ENCODE measurements around the gene TMEM256. TPM values are rescaled to one million over a fixed set of nuclear protein-coding genes. Genes with fewer than 3 reads are reported as not detected.

TMEM256 gene
- polyA plus RNA-seq (ENCODE audit: insufficient read length in 12 of 12), result 10 to 100 TPM in 11 of 12 donors, not detected in 1; 45.1 to 67.7 (median 49.8) TPM
- long read RNA-seq, donor 1, transcript TMEM256-201 (4 exons, 486 nt), result major isoform, 123 of 135 reads
- long read RNA-seq, donor 1, transcript TMEM256-202 (2 exons, 403 nt), result minor isoform, 6 of 135 reads
- long read RNA-seq, donor 1, partial matches to known transcripts, result 6 of 135 reads
- long read RNA-seq, donor 1, other reads (novel, unspliced or antisense), result 0 of 135 reads
- long read RNA-seq, donor 2, transcript TMEM256-201 (4 exons, 486 nt), result major isoform, 49 of 80 reads
- long read RNA-seq, donor 2, partial matches to known transcripts, result 23 of 80 reads
- long read RNA-seq, donor 2, other reads (novel, unspliced or antisense), result 5 of 80 reads
- long read RNA-seq, donor 3, transcript TMEM256-201 (4 exons, 486 nt), result major isoform, 19 of 20 reads
- long read RNA-seq, donor 3, partial matches to known transcripts, result 0 of 20 reads
- long read RNA-seq, donor 3, other reads (novel, unspliced or antisense), result 0 of 20 reads
- long read RNA-seq, donor 4, transcript TMEM256-201 (4 exons, 486 nt), result major isoform, 14 of 24 reads
- long read RNA-seq, donor 4, partial matches to known transcripts, result 9 of 24 reads
- long read RNA-seq, donor 4, other reads (novel, unspliced or antisense), result 0 of 24 reads
- long read RNA-seq, donor 5, transcript TMEM256-201 (4 exons, 486 nt), result major isoform, 61 of 66 reads
- long read RNA-seq, donor 5, partial matches to known transcripts, result 0 of 66 reads
- long read RNA-seq, donor 5, other reads (novel, unspliced or antisense), result 5 of 66 reads
- long read RNA-seq, donor 6, transcript TMEM256-201 (4 exons, 486 nt), result major isoform, 22 of 24 reads
- long read RNA-seq, donor 6, partial matches to known transcripts, result 0 of 24 reads
- long read RNA-seq, donor 6, other reads (novel, unspliced or antisense), result 0 of 24 reads
- long read RNA-seq, donor 7, transcript TMEM256-201 (4 exons, 486 nt), result major isoform, 20 of 23 reads
- long read RNA-seq, donor 7, partial matches to known transcripts, result 0 of 23 reads
- long read RNA-seq, donor 7, other reads (novel, unspliced or antisense), result 0 of 23 reads
- long read RNA-seq, donor 8, transcript TMEM256-201 (4 exons, 486 nt), result major isoform, 58 of 59 reads
- long read RNA-seq, donor 8, partial matches to known transcripts, result 0 of 59 reads
- long read RNA-seq, donor 8, other reads (novel, unspliced or antisense), result 0 of 59 reads
- long read RNA-seq, donor 9, transcript TMEM256-201 (4 exons, 486 nt), result major isoform, 30 of 37 reads
- long read RNA-seq, donor 9, partial matches to known transcripts, result 6 of 37 reads
- long read RNA-seq, donor 9, other reads (novel, unspliced or antisense), result 0 of 37 reads
- long read RNA-seq, donor 10, transcript TMEM256-201 (4 exons, 486 nt), result major isoform, 40 of 50 reads
- long read RNA-seq, donor 10, partial matches to known transcripts, result 8 of 50 reads
- long read RNA-seq, donor 10, other reads (novel, unspliced or antisense), result 0 of 50 reads
- long read RNA-seq, donor 11, transcript TMEM256-201 (4 exons, 486 nt), result major isoform, 50 of 68 reads
- long read RNA-seq, donor 11, partial matches to known transcripts, result 11 of 68 reads
- long read RNA-seq, donor 11, other reads (novel, unspliced or antisense), result 6 of 68 reads

DNA sequence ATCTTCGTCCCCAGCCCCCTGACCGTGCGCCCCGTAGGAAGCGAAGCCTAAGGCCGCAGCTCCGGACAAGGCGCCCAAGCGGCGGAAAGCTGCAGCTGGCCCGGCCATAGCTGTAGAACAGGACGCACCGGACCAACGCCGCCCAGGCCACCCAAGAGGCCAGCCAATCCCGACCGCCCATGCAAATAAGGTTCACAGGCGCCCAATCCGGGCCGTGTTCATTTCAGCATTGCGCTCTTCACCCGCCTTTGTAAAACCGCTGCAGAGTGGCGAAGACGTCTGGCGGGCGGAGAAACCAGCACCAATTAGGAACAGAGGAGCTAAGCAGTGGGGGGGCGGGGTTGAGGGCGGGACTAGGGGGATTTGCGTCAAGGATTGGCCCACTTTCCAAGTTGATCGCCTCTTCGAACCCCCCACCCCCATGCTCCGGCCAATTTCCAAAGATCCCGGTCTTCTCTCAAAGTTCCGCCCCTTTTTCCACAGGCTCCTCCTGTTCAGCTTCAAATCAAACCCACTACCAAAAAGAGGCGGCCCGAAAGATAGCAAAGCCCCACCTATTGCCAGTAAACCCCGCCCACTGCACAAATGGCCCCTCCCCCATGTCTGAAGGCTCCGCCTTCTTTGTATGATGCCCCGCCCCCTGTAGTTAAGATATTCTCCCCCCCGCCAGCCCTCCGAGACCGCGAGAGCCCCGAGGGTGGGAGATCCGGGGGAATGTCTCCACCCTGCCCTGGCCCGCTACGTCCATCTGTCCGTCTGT lies at the start of gene TMEM256:
TMEM256 (minus strand) TSS at position 121 of the 760 bp plus-strand sequence; CDS start at position 108, 13 bp downstream.
- peak; percentile 99 for DNase-seq

GRCh38 chr17:7448461-7448860 lies 44.6 kb upstream of the TMEM256 start:
- DNase-seq, result no peak

DNA sequence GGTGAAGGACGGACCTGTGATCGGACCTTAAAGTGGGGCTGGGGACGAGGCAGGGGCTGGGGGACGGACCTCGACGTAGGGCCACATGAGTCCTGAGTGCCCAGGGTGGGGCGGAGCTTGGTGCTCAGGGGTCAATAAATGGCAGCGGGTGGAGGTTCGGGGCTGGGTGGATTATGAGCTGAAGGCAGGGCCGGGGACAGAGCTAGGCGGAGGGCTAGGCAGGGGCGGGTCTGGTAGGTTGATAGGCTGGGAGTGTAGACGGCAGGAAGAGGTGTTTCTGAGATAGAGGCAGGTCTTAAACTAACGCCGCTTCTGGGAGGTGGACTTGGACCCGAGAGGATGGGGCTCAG lies 41.7 kb upstream of the TMEM256 start:
- no peak for DNase-seq

GRCh38 chr17:7444682-7445618 lies 41.1 kb upstream of the TMEM256 start, which contains the start of gene CHRNB1:
Gene CHRNB1 (plus strand): TSS chr17:7445061. CDS start chr17:7445128, 67 bp downstream.
- no peak for DNase-seq

DNA sequence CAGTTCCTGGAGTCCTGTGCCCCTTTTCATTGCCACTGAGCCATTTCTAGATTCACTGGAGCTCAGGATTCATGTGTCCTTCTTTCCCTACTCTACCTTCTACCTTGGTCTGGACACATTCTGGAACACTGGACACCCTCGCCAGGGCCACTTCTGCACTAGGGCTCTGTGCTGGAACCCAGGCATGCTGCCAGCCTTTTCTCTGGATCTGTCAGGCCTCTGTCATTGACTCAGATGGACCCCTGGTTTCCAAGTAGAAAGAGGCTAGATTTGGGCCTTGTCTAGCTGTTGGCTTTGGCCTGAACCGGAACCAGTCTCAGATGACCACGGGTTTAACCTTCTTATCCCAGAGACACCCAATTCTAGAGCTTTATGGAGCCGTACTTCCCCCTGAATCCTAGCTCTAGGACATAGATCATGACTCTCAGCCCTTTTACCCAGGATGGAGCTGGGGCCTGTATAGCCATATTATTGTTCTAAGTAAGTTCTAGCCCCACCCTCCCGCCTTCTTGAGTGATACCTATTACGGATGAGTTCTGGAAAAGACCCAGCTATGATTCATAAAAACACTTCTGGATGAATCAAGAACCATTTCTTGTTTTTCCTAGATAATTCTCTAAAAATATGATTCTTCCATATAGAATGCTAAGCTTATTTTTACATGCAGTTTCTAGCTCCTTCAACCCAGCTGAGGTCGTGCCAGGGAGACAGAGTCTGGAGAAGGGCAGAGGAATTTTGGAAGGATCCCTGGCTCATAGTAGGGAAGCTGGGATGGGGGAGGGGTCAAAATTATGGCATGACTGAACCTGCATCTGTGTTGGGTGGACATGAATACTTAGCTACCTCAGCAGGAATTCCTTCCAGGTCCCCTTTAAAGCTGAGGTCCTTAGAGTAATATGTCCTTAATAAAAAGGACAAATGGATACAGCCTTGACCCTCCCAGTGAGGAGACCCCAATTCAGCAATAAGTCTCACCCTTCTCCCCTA lies 39.9 kb upstream of the TMEM256 start:
- DNase-seq, result no peak

GRCh38 chr17:7442142-7442541 lies 38.2 kb upstream of the TMEM256 start:
- no peak for DNase-seq

GRCh38 chr17:7441266-7441665 lies 37.4 kb upstream of the TMEM256 start:
- DNase-seq, result no peak

- DNase-seq, result no peak
Measured at GRCh38 chr17:7440834-7441195, 36.9 kb upstream of the TMEM256 start.

GRCh38 chr17:7440113-7440833 lies 36.4 kb upstream of the TMEM256 start:
- no peak for DNase-seq

DNA sequence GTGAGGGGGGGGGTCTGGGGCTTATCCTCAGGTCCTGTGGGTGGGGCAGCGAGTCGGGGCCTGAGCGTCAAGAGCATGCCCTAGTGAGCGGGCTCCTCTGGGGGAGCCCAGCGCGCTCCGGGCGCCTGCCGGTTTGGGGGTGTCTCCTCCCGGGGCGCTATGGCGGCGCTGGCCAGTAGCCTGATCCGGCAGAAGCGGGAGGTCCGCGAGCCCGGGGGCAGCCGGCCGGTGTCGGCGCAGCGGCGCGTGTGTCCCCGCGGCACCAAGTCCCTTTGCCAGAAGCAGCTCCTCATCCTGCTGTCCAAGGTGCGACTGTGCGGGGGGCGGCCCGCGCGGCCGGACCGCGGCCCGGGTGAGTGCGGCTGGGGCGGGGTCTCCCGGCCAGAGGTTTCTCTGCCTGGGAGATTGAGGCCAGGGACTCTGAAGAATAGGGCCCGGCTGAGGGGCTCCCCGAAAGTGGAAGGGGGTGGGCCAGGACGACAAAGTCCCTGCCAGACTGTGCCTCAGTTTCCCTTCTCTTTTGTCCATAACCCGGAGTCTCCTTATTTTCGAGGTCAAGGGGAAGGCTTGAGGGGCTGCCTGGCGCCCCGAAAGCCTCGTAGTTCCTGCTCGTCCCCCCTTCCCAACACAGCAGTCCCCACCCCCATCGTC lies 35.7 kb upstream of the TMEM256 start, which contains the start of gene FGF11:
FGF11 (plus strand) TSS at position 51 of the 651 bp plus-strand sequence; CDS start at position 160, 109 bp downstream.
- DNase-seq, result no peak

GRCh38 chr17:7438656-7439460 lies 35.0 kb upstream of the TMEM256 start:
- no peak for DNase-seq

GRCh38 chr17:7437950-7438614 lies 34.2 kb upstream of the TMEM256 start:
- no peak for DNase-seq

GRCh38 chr17:7437369-7437863 lies 33.5 kb upstream of the TMEM256 start:
- DNase-seq, result no peak

- DNase-seq, result no peak
Measured at GRCh38 chr17:7436556-7437368, 32.9 kb upstream of the TMEM256 start.
